Keratinocyte (primary cell): ENCODE data around the gene BUD31.

Source experiments
- CTCF ChIP-seq, 3 experiments: IDR thresholded peaks in 1 of 3; conservative IDR thresholded peaks in 1 of 3; optimal IDR thresholded peaks in 1 of 3; 2 replicates in 2 of 3; 3 replicates in 1 of 3; pipeline versions ENCODE3 to v1.5.1; 2011; ENCODE audit warnings: low read length in 3 of 3, mild to moderate bottlenecking in 3 of 3, moderate library complexity in 2 of 3, control low read depth in 1 of 3, inconsistent platforms in 1 of 3; ENCODE audit not compliant: insufficient read depth in 2 of 3; ENCODE audit errors: extremely low read depth in 1 of 3
- EZH2 ChIP-seq: IDR thresholded peaks from one replicate; pipeline ENCODE4 v1.6.1; 2012; ENCODE audit warnings: inconsistent platforms, mild to moderate bottlenecking, low read length, moderate library complexity

- no peak for TF ChIP-seq CTCF (optimal IDR thresholded peaks at IDR 0.05 in 1 of 3, IDR thresholded peaks at IDR 0.05 in 1 of 3, conservative IDR thresholded peaks at IDR 0.05 in 1 of 3; ENCODE audit: extremely low read depth in 1 of 3, insufficient read depth in 2 of 3, low read length in 3 of 3)
- no peak for TF ChIP-seq EZH2
Measured at GRCh38 chr7:99420213-99420612, 11.4 kb downstream of the BUD31 start.
